DOHH2 (cell line): ENCODE data around the gene CREB5.

Experiments used
- CTCF ChIP-seq: fragments of 200-600 bp; sonication (generic); IDR thresholded peaks from one replicate; pipeline ENCODE4 v1.5.1; 2014; ENCODE audit warnings: antibody characterized with exemption, mild to moderate bottlenecking, low read depth, low read length; ENCODE audit not compliant: poor library complexity, severe bottlenecking
- EZH2phosphoT487 ChIP-seq: fragments of 200-600 bp; sonication (generic); IDR thresholded peaks from 2 replicates; pipeline ENCODE4 v1.6.1; 2017; ENCODE audit warnings: borderline replicate concordance, mild to moderate bottlenecking, antibody characterized with exemption, low read length, moderate library complexity, mixed read lengths

GRCh38 chr7:28469562-28469961, 57.2 kb downstream of the CREB5 start:
- TF ChIP-seq CTCF (no peak), EZH2phosphoT487 (no peak)
